HG03175 (cell line): ENCODE data around the gene BCAR1.
"Not testable (repeated sequence)": the region's sequence is repeated elsewhere in the genome, so short reads cannot be mapped to it uniquely, and the experiment has no call there.

Experiments used
- ATAC-seq: cut with Tn5 transposase; IDR thresholded peaks from one replicate; pipeline ENCODE4 v1.9.1; 2021; ENCODE audit warnings: mild to moderate bottlenecking, moderate library complexity; ENCODE audit not compliant: unreplicated experiment

BCAR1 gene

GRCh38 chr16:75251280-75252048 lies at the start of gene BCAR1:
Gene BCAR1 (minus strand): TSS chr16:75251624. CDS start chr16:75251482, 142 bp downstream.
- peak; percentile 71 for ATAC-seq

GRCh38 chr16:75298267-75298666 lies 46.8 kb upstream of the BCAR1 start:
- ATAC-seq = no peak

- ATAC-seq = no peak
Measured at GRCh38 chr16:75296606-75297005, 45.2 kb upstream of the BCAR1 start.

- no peak for ATAC-seq
Measured at GRCh38 chr16:75294773-75295459, 43.5 kb upstream of the BCAR1 start.

GRCh38 chr16:75293772-75294171 lies 42.3 kb upstream of the BCAR1 start:
- no peak for ATAC-seq

GRCh38 chr16:75293173-75293572 lies 41.7 kb upstream of the BCAR1 start:
- ATAC-seq = no peak

GRCh38 chr16:75292691-75293090 lies 41.3 kb upstream of the BCAR1 start:
- ATAC-seq = no peak

GRCh38 chr16:75289189-75289588 lies 37.8 kb upstream of the BCAR1 start:
- no peak for ATAC-seq

GRCh38 chr16:75288596-75289120 lies 37.2 kb upstream of the BCAR1 start:
- no peak for ATAC-seq

- no peak for ATAC-seq
Measured at GRCh38 chr16:75288181-75288580, 36.8 kb upstream of the BCAR1 start.

GRCh38 chr16:75287708-75288107 lies 36.3 kb upstream of the BCAR1 start:
- no peak for ATAC-seq

- ATAC-seq = no peak
Measured at GRCh38 chr16:75286389-75286788, 35.0 kb upstream of the BCAR1 start.

GRCh38 chr16:75282466-75283281 lies 31.2 kb upstream of the BCAR1 start:
- no peak for ATAC-seq

- no peak for ATAC-seq
Measured at GRCh38 chr16:75281826-75282225, 30.4 kb upstream of the BCAR1 start.

- ATAC-seq = not testable (repeated sequence)
Measured at GRCh38 chr16:75281009-75281408, 29.6 kb upstream of the BCAR1 start.

- no peak for ATAC-seq
Measured at GRCh38 chr16:75280331-75280804, 28.9 kb upstream of the BCAR1 start.

- ATAC-seq = no peak
Measured at GRCh38 chr16:75279305-75279704, 27.9 kb upstream of the BCAR1 start.

- no peak for ATAC-seq
Measured at GRCh38 chr16:75273054-75273925, 21.9 kb upstream of the BCAR1 start.

GRCh38 chr16:75272629-75273028 lies 21.2 kb upstream of the BCAR1 start:
- ATAC-seq = not testable (repeated sequence)

- peak; percentile 52 for ATAC-seq
Measured at GRCh38 chr16:75272097-75272551, 20.7 kb upstream of the BCAR1 start.
